GM12892 (cell line): ENCODE results near the gene TRAF4.

Source experiments
- POLR2A ChIP-seq: IDR thresholded peaks from 2 replicates; pipeline ENCODE4 v1.6.1; 2011; ENCODE audit warnings: low read depth, low read length, control low read depth
- POLR2AphosphoS5 ChIP-seq: IDR thresholded peaks from 2 replicates; pipeline ENCODE4 v1.6.1; 2011; ENCODE audit warnings: low read depth, low read length, control low read depth
- TAF1 ChIP-seq: IDR thresholded peaks from 2 replicates; pipeline ENCODE4 v1.6.1; 2011; ENCODE audit warnings: low read depth, mild to moderate bottlenecking, control low read depth, low read length, borderline replicate concordance

- no peak for TF ChIP-seq POLR2AphosphoS5
- no peak for TF ChIP-seq POLR2A
- no peak for TF ChIP-seq TAF1
These were observed 43.5 kb upstream of the TRAF4 start for GRCh38 chr17:28700278-28700677.
